Endothelial cell (in vitro differentiated cells): ENCODE measurements around the gene ANTXR1. TPM values are rescaled to one million over a fixed set of nuclear protein-coding genes. Genes with fewer than 3 reads are reported as not detected.

ENCODE experiments used
- DNase-seq: peaks from one replicate; pipeline ENCODE4 v3.0.0; 2021; ENCODE audit warnings: low spot score
- H3K27ac Mint-ChIP-seq: one replicate; pipeline ENCODE4 v1.8.0; 2021; ENCODE audit warnings: mixed read lengths, inconsistent platforms; ENCODE audit not compliant: unreplicated experiment
- H3K27me3 Mint-ChIP-seq: one replicate; pipeline ENCODE4 v1.8.0; 2021; ENCODE audit warnings: mild to moderate bottlenecking, moderate library complexity, mixed read lengths, inconsistent platforms; ENCODE audit not compliant: unreplicated experiment
- H3K36me3 Mint-ChIP-seq: one replicate; pipeline ENCODE4 v1.8.0; 2021; ENCODE audit warnings: mild to moderate bottlenecking, low read depth, mixed read lengths, inconsistent platforms; ENCODE audit not compliant: unreplicated experiment
- H3K4me1 Mint-ChIP-seq: one replicate; pipeline ENCODE4 v1.8.0; 2021; ENCODE audit warnings: mild to moderate bottlenecking, mixed read lengths, inconsistent platforms; ENCODE audit not compliant: unreplicated experiment
- H3K4me3 Mint-ChIP-seq: one replicate; pipeline ENCODE4 v1.8.0; 2021; ENCODE audit warnings: mild to moderate bottlenecking, mixed read lengths, inconsistent platforms; ENCODE audit not compliant: unreplicated experiment
- H3K9me3 Mint-ChIP-seq: one replicate; pipeline ENCODE4 v1.8.0; 2021; ENCODE audit warnings: mixed read lengths, inconsistent platforms; ENCODE audit not compliant: unreplicated experiment
- microRNA-seq: library from miRNA; unstranded; fragments of <30 nt; microRNA quantifications from one replicate; pipeline ENCODE4, GENCODE V29; 2020; ENCODE audit not compliant: unreplicated experiment
- total RNA-seq: library from RNA; stranded (reverse); fragmentation: NEBNext Ultra II Directional; extraction: Animal tissue kit (Norgen Biotek cat#: 25700); gene quantifications from one replicate; pipeline ENCODE4 v1.2.1, GENCODE V29; 2021; ENCODE audit not compliant: unreplicated experiment
- TF ChIP-seq, protein P1 (sequence below): fragments of 200-600 bp; sonication (generic); IDR thresholded peaks from one replicate; pipeline ENCODE4 v1.5.0; 2021; ENCODE audit warnings: antibody characterized with exemption; ENCODE audit not compliant: unreplicated experiment

Gene ANTXR1
- total RNA-seq, 1 donor from 2014 or later: 7.5 TPM

- Mint-ChIP-seq H3K27me3 (peaks cover 9% of the 10 kb centered on the region), H3K36me3 (peaks cover 5% of the 10 kb centered on the region), H3K27ac (no peak overlapping the region), H3K4me3 (no peak overlapping the region), H3K9me3 (no peaks in the 10 kb centered on the region), H3K4me1 (no peaks in the 10 kb centered on the region)
- TF ChIP-seq, protein P1, sequence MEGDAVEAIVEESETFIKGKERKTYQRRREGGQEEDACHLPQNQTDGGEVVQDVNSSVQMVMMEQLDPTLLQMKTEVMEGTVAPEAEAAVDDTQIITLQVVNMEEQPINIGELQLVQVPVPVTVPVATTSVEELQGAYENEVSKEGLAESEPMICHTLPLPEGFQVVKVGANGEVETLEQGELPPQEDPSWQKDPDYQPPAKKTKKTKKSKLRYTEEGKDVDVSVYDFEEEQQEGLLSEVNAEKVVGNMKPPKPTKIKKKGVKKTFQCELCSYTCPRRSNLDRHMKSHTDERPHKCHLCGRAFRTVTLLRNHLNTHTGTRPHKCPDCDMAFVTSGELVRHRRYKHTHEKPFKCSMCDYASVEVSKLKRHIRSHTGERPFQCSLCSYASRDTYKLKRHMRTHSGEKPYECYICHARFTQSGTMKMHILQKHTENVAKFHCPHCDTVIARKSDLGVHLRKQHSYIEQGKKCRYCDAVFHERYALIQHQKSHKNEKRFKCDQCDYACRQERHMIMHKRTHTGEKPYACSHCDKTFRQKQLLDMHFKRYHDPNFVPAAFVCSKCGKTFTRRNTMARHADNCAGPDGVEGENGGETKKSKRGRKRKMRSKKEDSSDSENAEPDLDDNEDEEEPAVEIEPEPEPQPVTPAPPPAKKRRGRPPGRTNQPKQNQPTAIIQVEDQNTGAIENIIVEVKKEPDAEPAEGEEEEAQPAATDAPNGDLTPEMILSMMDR: no peak
- DNase-seq: no peak
Observed at GRCh38 chr2:69296421-69296820, 283.4 kb downstream of the ANTXR1 start.

DNA sequence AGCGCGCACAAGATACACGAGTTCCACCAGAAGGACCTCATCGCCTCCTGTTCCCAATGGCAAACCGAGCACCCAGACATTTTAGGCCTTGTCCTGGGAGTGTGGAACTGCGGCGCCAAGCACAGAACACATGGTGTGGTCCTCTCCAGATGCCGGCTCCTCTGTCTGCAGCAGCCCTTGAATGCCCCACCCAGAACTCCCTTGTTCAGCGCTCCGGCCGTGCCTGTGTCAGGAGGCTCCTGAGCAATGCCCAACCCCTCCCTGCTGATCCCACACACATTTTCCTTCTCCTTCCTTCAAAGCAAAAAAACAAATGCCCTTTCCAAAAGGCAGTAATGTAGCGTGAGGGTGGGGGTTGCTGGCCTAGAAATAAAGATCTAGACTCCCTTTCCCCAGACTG is 284.2 kb downstream of the ANTXR1 start:
- no peak for DNase-seq
- no peaks in the 10 kb centered on the region for H3K4me1 Mint-ChIP-seq
- no peaks in the 10 kb centered on the region for H3K9me3 Mint-ChIP-seq
- H3K36me3 Mint-ChIP-seq: peaks cover 5% of the 10 kb centered on the region
- H3K27ac Mint-ChIP-seq: no peak overlapping the region
- H3K4me3 Mint-ChIP-seq: no peak overlapping the region
- TF ChIP-seq, protein P1: no peak
- H3K27me3 Mint-ChIP-seq: peaks cover 9% of the 10 kb centered on the region

GRCh38 chr2:69298261-69298660 is 285.3 kb downstream of the ANTXR1 start:
- DNase-seq: no peak
- Mint-ChIP-seq H3K4me3 (no peak overlapping the region), H3K9me3 (no peaks in the 10 kb centered on the region), H3K27me3 (peaks cover 11% of the 10 kb centered on the region), H3K27ac (no peak overlapping the region), H3K36me3 (peaks cover 5% of the 10 kb centered on the region), H3K4me1 (no peaks in the 10 kb centered on the region)
- TF ChIP-seq, protein P1: no peak

- Mint-ChIP-seq H3K4me1 (no peaks in the 10 kb centered on the region), H3K27me3 (peaks cover 8% of the 10 kb centered on the region), H3K4me3 (no peak overlapping the region), H3K9me3 (no peaks in the 10 kb centered on the region), H3K27ac (no peak overlapping the region), H3K36me3 (peaks cover 4% of the 10 kb centered on the region)
- DNase-seq: no peak
- TF ChIP-seq, protein P1: no peak
Observed at GRCh38 chr2:69298862-69299261, 285.9 kb downstream of the ANTXR1 start.

Small RNAs within 50 kb of the gene (microRNA-seq; reads per million reads assigned to microRNA genes)
- 1.4 reads per million, percentile 21 among the genes with 10 or more reads in this experiment for gene MIR3126

Other genes with a start within 250 kb of the ANTXR1 start
- not detected for gene BMP10, start 141.8 kb upstream of the ANTXR1 start, total RNA-seq
- 0.36 TPM for gene GKN2, start 60.3 kb upstream of the ANTXR1 start, total RNA-seq
- gene GKN1, start 38.5 kb upstream of the ANTXR1 start, total RNA-seq: not detected